HG02610 (cell line): ENCODE measurements around the gene SPARCL1.
"Not testable (repeated sequence)": the region's sequence is repeated elsewhere in the genome, so short reads cannot be mapped to it uniquely, and the experiment has no call there.

Source experiments
- ATAC-seq: cut with Tn5 transposase; IDR thresholded peaks from one replicate; pipeline ENCODE4 v1.9.1; 2021; ENCODE audit warnings: mild to moderate bottlenecking, moderate library complexity; ENCODE audit not compliant: unreplicated experiment

Gene SPARCL1

GRCh38 chr4:87505862-87506261 lies 23.3 kb downstream of the SPARCL1 start:
- no peak for ATAC-seq

- no peak for ATAC-seq
Measured at GRCh38 chr4:87502580-87503238, 26.5 kb downstream of the SPARCL1 start.

GRCh38 chr4:87500092-87500462 lies 29.1 kb downstream of the SPARCL1 start:
- ATAC-seq, result peak; percentile 53

DNA sequence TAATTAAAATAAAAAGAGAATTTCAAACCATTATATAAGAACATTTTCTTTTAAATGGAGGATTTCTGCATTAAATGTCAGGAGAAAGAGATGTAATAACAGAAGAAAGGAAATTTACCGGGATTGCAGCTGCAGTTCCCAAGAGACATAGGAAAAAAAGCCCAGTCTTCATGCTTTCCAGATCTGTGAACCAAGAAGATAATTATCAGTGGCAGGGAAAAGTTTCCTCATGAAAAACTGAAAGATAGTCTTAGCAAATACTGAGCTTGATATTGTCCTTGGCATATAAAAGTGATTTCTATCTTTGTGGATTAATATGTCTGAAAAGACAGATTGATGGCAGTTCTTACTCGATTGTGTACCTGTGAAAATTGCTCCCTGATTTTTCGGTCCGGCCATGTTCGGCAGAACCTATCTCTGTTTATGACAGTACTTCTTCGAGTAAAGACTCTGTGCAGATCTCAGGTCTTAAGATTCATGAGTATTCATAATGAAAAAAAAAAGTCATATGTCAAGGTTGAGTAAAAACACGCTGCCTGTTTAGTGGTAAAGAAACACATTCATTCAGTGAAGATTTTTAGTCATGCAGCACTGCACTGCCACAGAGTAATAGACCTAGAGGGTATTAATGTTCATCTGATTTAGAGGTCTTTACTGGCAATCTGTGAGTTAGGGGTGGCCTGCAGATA lies 29.6 kb downstream of the SPARCL1 start:
- ATAC-seq, result peak; percentile 94

DNA sequence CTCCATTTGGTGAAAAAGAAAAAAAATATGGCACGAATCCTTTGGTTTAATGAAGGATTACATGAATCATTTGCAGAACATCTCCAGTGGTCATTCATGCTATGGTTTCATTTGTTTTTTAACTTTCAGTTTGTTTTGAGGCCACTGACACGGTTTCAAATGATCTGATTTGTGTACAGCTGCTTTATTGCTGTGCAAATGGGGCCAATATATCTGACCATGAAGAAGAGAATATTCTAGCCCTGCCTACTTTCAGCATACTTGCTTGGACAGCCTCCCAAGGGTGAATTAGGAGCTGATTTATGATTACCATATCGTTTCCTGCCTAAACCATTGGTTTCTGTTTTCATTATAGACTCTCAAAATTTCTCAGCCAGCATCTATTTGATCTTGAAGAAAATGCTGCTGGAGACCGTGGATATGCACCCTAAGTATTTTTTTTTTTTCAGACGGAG lies 30.7 kb downstream of the SPARCL1 start:
- peak; percentile 48 for ATAC-seq

GRCh38 chr4:87497578-87497977 lies 31.6 kb downstream of the SPARCL1 start:
- no peak for ATAC-seq

DNA sequence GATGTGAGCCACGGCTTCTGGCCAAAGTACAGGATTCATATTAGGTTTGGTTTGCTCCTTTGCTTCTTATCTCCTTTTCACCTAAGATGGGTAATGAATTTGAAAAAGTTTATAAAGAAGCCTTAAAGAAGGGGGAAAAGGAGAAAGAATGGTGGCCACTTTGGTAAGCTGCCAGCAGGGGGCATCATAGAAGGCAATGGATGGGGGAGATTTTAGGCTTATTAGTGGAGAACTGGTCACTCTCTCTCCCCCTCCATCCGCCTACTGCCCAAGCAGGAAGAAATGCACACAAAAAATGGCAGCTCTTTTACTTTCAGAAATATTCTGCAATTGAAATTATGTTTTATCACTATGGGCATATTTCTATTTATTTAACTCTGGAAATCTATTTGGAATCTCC lies 32.0 kb downstream of the SPARCL1 start:
- ATAC-seq, result no peak

DNA sequence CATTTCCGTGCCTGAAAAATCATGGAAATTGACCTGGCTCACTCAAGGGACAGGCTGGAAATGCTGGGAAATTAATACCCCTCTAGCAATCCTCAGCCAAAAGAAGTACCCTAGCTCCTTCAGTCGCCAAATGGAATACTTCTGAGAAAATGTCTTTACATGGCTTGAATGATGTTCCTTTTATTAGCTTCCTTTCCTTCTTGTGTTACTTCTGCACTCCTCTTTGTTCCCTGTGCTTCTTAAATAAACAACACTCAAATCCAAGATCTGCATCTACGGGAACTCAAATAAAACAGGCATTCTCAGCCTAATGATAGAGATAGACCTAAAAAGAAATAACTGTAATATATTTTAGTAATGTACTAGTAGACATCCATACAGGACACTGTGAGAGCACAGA lies 36.1 kb downstream of the SPARCL1 start:
- no peak for ATAC-seq

DNA sequence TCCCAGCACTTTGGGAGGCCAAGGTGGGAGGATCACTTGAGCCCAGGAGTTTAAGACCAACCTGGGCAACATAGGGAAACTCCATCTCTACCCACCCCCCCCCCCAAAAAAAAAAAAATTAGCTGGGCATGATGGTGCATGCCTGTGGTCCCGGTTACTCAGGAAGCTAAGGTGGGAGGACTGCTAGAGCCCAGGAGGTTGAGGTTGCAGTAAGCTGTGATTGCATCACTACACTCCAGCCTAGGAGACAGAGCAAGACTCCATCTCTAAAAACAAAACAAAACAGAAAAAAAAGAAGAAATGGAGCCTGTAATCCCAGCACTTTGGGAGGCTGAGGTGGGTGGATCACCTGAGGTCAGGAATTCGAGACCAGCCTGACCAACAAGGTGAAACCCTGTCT lies 37.3 kb downstream of the SPARCL1 start:
- ATAC-seq, result not testable (repeated sequence)

DNA sequence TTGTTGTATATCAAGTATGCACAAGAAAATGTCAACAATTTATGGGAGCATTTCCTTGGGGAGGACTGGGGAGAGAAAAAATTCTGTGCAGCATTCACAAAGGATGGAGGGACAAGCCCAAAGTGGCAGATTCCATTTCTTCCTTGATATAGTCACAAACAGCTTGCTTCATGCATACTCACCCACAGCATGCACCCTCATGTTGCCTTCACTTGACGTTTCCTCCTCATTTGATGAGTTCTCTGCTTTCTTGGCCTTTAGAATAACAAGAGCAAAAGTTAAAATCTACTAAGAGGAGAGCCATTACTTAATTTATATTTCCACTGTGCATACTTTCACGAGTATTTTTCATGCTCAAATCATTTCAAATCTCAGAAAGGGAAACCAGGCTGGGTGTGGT lies 37.7 kb downstream of the SPARCL1 start:
- no peak for ATAC-seq

- no peak for ATAC-seq
Measured at GRCh38 chr4:87490664-87491369, 38.4 kb downstream of the SPARCL1 start.

GRCh38 chr4:87489678-87490077 lies 39.5 kb downstream of the SPARCL1 start:
- no peak for ATAC-seq

DNA sequence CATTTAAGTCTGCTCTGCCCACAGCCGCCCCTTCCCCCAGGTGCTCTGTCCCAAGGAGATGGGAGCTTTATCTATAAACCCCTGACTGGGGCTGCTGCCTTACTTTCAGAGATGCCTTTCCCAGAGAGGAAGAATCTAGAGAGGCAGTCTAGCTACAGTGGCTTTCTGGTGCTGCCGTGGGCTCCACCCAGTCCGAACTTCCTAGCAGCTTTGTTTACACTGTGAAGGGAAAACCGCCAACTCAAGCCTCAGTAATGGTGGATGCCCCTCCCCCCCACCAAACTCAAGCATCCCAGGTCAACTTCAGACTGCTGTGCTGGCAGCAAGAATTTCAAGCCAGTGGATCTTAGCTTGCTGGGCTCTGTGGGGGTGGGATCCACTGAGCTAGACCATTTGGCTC lies 40.5 kb downstream of the SPARCL1 start:
- not testable (repeated sequence) for ATAC-seq

- not testable (repeated sequence) for ATAC-seq
Measured at GRCh38 chr4:87483247-87483646, 45.9 kb downstream of the SPARCL1 start.

DNA sequence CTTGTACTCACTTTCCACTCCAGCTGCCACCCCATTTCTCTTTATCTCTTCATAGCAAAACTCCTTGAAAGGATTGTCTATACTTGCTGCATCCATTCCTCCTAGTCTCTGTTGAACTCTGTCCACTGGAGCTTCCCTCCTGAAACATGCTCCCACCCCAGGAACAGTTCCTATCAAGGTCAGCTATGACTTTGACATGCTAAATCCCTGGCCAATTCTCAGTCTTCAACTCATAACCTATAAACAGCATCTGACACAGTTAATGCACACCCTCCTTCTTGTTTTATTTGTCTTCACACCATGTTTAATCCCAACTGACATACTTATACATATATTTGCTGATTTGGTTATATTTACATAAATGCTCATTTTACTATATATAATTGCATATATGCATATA lies 47.8 kb downstream of the SPARCL1 start:
- ATAC-seq, result no peak

DNA sequence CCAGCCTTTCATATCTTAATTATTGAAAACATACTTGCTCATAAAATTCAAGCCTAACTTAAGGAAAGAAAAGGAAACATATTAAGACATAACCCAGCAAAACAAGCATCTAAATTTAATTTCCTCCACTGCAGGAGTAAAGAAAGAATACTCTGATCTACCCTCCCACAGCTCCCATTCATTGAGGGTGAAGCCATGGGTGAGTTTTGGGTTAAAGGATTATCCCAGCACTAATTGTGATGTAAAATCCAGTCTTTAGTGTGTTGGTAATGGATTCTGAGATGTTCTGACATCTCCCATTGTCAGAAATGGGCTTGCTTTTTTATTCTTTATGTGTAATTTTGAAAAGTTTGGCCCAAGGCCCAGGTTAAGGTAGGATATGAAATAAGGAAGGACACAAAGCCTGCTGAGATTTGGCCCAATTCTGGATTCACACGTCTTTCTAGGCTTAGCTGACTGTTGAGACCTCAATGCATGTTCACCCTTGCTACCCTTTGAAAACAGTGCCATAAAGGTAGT lies 50.4 kb downstream of the SPARCL1 start:
- no peak for ATAC-seq

DNA sequence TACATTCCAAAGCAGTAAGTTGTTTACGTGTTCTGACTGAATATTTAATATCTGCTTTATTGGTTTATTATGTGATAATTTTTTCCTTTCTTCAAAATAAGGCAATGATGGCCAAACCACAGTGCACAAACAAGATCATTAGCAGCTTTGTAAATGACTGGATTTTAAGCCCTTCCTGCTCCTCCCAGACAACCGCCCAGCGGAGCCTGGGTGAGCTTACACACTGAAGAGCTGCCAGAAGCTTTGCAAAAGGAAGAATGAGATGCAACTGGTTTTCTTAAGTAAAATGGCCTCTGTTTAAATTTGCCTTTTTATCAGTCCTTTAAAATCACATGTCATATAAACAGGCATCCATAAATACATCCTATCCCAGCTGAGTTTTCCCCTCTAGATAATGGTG lies 52.2 kb downstream of the SPARCL1 start:
- no peak for ATAC-seq

DNA sequence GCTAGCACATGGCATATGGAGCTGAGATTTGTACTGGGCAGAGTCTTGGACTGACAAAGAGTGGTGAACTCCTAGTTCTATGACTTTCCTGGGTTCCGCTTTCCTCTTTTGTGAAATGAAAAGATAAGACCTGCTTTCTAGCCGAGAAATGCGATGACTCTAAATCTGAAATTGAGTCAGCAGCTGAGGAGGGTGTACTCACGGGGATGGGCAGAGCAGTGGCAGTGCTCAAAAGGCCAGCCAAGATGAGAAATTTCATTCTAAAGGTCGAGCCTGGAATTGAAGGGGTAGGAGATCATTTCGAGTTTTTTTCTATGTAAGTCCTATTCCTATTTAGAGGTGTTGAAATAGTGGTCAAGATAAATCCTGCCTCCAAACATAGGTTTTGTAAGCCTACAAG lies 59.8 kb downstream of the SPARCL1 start:
- ATAC-seq, result no peak

GRCh38 chr4:87465739-87466366 lies 63.3 kb downstream of the SPARCL1 start:
- ATAC-seq, result no peak

DNA sequence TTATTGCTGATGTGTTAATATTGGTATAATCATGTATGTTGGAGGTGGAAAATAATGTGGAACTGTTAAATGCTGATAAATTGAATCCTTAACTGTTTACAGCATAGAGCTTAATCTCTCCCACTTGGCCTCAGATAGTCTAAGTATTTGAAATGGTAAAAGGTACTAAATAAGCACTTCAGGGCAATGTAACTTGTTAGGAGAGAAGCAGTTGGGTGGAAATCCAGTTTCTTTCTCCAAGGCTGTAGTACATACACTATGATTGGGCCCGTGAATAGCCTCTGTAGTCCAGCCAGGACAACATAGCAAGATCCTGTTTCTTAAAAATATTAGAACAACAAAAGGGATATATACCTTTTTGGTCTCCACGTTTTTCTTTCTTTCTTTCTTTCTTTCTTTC lies 67.1 kb downstream of the SPARCL1 start:
- ATAC-seq, result no peak

- ATAC-seq, result no peak
Measured at GRCh38 chr4:87461281-87461700, 67.9 kb downstream of the SPARCL1 start.
